ENCODE measurements around the gene TTYH3.

- TF ChIP-seq CTCF (conservative IDR thresholded peaks at IDR 0.05; ENCODE audit: low read depth, low read length) (no peak), EZH2 (IDR thresholded peaks at IDR 0.05; ENCODE audit: low read length, unreplicated experiment) (no peak)
These were observed 25.4 kb downstream of the TTYH3 start for GRCh38 chr7:2657208-2657607.
